GM18499 (cell line): ENCODE results near the gene RANBP1.

Experiments
- ATAC-seq: cut with Tn5 transposase; IDR thresholded peaks from one replicate; pipeline ENCODE4 v1.9.1; 2021; ENCODE audit warnings: moderate number of reproducible peaks; ENCODE audit not compliant: insufficient read depth, unreplicated experiment

The RANBP1 gene

DNA sequence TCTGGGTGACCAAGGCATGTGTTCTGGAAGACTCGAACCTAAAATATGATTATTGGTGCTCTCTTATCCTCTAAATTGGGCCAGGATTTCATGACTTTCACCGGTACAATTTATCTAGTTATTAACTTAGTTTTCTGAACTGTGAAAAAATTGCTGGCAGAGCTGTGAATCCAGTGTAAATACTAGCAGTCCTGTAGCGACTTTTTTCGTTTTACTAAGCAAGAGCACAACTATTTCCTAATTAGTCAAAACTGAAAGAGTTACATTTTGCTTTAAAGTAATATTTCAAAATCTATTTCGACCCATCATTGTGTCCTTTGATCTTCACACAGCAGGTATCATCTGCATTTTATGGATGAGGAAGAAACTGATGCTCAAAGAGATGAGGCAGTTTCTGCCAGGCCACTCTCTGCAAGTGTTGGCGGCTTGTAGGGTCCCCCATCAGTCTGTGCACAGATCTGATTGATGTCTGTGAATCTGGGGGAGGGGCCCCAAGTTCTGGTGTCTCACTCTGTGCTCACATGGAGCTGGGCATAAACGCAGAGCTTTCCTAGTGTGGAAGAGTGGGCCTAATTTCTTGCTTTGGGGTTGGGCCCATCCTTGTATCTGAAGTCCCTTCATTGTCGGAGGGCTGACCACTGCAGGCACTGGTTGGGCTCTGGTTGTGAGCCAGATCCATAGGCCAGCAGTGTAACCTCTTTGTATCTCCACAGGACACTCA, 2.6 kb downstream of the RANBP1 start:
- ATAC-seq, result no peak

DNA sequence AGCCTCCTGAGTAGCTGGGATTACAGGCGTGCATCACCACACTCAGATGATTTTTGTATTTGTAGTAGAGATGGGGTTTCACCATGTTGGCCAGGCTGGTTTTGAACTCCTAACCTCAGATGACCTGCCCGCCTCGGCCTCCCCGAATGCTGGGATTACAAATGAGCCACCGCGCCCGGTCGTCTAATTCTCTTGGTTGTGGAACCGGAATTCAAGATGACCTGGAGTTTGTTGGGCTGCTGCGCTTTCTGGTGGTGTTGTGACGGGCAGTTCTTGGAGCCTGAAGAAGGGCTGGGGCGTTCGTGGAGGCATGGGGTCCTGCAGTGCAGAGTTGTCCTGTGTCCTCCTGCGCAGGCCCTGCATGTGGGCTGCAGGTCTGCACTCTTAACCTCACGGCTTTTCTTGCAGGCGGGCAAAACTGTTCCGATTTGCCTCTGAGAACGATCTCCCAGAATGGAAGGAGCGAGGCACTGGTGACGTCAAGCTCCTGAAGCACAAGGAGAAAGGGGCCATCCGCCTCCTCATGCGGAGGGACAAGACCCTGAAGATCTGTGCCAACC, 6.0 kb downstream of the RANBP1 start:
- no peak for ATAC-seq

DNA sequence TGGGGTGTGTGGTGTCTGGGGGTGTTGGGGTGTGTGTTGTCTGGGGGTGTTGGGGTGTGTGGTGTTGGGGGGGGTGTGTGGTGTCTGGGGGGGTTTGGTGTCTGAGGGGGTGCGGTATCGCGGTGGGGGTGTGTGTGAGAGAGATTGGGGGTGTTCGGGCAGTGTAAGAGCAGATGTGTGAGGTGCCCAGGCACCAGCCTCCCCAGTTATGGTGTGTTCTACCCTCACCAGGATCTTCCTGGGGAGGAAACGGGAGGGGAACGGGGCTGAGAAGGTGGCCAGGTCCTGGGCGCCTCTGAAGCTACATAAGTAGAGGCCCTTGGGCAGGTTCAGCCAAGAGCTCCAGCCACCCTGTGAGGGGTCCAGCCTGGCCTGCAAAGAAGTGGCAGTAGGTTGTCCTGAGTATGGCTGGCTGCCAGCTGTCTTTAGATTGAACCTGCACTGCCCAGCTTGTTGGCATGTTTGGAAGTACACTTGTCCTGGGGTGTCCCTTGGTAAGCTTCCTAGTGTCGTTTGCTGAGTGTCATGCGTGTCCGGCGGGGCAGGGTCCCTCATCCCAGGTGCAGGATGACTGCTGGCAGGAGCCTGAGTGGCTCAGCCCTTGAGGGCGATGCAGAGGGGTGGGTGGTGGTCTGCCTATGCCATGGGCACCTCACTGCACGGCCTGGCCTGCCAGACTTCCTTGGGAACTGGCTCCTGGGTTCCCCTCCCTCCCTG, 7.6 kb downstream of the RANBP1 start:
- no peak for ATAC-seq

DNA sequence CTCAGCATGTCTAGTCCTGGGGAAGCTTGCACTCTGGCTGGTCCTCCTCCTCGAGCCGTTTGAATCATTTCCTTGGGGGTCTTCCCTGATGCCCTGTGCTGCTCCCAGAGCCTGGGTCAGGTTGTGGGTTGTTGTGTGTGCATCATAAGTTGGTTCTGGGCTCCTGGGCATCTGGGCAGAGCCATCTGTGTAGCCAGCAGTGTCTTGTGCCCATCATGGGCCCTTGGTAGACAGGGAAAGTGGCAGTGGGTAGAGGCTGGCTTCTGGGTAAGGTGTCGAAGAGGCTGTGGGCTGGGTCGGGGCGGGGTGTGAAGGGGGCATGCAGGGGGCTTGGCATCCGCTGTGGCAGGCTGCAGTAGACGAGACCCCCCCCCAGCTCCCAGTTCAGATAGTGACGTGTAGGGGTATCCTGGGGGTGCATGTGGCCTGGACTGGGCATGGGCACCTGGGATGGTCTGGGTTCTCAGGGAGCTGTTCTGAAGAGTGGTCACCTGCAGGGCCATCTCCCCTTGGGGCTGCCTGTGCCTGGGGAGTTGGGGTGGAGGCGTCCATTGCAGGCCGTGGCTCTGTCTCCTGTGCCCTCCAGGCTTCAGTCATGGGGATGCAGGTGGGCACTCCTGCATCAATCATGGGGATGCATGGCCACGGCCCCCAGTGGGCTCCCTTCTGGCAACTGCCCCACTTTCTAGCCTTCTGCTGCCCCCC, 8.3 kb downstream of the RANBP1 start:
- ATAC-seq, result no peak

DNA sequence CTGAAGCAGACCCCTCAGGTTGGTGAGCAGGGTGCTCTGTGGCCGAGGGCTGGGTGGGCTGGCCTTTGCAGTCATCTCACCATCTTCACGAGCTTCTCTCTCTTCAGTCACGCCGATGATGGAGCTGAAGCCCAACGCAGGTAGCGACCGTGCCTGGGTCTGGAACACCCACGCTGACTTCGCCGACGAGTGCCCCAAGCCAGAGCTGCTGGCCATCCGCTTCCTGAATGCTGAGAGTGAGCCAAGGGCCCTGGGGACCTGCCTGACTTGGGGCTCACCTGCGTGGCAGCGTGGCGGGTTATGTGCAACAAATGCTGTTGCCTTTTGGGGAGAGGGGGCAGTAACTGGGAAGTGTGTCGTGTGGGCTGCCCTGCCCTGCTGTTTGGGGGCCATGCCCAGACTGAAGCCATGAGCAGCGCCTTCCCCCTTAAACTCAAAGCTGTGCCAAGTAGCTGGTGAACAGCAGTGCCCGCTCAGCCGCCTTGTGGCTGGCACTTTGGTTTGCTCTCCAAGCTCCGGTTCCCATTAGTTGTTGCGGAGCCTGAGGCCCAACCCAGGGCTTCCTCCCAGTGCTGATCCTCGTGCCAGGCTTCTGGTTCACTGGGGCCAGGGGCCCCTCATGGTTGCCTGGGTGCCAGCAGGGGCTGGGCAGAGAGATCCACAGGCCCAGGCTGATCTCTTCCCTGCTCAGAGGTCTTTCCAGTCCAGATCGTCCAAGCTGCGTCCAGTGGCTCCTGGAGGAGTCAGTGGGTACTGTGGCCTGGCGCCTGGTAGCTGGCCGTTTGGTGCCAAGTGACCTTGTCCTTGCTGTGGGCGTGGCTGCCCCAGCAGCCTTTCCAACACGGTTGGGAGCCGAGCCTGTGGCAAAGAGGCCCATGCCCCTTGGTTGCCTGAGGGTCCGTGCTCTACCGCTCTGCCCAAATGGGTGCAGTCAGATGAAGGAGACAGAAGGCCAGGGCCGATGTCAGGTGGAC, 9.6 kb downstream of the RANBP1 start:
- no peak for ATAC-seq

DNA sequence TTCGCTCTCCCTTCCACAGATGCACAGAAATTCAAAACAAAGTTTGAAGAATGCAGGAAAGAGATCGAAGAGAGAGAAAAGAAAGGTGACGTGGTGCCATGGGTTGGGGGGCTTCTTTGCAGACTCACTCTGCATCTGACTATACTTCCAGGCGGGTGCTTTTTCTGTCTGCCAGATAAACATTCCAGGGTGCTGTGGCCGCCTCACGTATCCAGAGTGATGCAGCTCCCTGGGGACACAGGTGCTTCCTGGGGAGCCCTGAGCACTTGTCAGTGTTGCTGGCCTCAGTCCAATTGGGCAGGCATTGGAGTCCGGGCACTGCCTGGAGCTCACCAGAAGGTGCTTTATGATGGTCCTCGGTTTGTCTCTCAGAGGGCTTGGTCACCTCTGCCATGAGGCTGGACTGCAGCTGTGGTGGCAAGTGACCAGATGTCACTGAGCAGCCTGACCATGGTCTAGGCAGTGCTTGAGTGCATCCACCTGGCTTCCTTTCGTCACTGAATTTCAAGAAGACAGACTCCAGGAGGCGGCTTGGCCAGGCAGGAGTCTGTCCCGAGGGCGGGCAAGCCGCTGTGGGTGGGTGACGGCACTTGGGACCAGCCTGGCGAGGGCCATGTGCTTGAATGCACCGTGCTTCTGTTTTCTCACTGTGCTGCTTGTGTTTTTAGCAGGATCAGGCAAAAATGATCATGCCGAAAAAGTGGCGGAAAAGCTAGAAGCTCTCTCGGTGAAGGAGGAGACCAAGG, 10.6 kb downstream of the RANBP1 start:
- ATAC-seq, result no peak

DNA sequence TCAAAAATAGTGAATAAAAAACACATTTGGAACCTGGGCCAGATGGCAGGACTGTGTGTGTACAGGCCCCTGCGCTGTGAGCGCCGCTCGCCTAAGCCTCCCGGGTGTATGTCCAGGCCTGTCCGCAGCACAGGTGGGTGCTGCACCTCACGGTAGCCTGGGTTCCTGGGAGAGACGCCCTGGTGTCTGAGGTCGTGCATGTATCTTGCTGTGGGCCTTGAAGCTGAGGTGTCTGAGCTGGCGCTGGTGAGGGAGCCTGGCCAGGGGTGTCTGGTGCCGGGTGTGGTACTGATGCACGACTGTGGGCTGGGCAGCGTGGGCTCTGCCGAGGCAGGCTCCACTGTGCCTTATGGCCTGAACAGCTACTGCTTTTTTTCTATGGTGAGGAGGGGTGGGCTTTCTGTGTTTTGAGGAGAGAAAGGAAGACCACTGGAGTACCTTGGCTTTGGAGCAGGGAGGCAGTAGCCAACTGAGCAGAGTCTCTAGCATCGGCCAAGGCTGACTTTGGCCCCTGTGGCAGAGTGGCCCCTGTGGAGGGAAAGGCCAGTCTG, 11.5 kb downstream of the RANBP1 start:
- no peak for ATAC-seq

DNA sequence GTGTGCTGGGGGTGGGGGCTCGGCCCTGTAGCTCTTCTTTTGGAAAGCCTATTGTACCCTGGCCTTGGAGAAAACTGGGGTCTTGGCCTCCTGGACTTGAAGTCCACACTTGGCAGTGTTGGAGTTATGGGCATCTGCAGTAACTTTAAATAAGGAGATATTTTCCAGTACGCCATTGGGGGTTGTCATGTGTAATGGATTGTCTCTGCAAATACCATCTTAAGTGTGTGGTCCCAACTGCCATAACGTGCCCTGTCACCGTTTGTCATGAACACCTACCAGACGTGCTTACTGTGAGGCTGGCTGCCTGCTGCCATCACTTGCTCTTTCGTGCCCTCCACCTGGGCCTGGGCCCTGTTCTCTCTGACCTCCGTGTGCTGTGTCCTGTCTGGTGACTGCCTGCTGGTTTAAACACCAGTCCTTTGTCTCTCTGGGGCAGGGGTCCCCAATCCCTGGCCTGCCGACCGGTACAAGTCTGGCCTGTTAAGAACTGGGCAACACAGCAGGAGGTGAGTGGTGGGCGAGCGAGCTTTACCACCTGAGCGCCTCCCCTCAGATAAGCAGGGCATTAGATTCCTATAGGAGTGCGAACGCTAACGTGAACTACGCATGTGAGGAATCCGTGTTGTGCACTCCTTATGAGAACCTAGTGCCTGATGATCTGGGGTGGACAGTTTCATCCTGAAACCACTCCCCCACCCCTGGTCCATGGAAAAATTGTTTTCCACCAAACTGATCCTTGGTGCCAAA, 12.1 kb downstream of the RANBP1 start:
- ATAC-seq, result no peak

DNA sequence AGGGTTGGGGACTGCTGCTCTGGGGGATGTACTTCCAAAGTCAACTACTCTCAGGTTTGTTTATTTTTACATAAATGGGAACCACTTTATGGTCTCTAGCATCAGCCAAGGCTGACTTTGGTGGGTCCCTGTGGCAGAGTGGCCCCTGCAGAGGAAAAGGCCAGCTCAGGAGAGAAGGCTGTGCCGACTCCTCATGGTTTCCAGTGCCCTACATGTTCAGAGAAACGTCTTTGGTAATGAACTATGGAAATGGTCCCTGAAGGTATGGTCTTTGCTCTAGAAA, 12.7 kb downstream of the RANBP1 start:
- no peak for ATAC-seq

DNA sequence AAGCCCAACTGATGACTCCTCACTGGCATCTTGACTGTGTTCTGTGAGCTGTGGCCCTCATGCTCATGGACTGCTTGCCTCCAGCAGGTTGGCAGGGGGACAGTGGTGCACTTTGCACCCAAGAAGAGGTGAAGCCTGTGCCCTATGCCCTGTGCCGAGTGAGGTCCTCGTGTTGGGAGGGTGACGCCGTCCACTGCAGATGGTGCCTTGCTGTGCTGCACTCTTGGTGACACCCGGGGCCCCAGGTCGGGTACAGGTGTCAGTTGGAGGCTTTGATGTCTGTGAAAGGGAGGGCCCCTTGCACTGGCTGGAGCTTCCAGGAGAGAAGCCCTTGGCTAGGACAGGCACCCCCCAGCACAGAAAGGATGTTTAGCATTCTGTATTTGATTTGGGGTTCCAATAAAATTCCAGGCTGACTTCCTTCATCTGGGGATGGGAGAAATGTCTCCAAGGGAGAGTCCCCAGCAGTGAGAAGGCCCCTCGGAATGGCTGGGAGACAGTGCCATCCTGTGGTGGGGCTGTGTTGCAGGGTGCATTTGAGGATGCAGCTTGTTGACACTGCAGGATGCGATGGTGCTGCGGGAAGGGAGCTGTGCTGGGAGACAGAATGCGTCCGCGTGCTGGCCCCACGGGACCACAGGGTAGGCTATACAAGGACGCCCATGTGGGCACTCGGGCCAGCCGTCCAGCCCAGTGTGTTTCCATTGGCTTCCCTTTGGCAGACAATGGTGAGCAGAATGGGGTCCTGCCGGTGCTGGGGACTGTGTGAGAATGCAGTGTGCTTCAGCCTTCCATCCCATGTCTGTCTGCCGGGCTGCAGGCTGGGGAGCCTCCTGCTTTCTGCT, 13.2 kb downstream of the RANBP1 start:
- ATAC-seq, result no peak

DNA sequence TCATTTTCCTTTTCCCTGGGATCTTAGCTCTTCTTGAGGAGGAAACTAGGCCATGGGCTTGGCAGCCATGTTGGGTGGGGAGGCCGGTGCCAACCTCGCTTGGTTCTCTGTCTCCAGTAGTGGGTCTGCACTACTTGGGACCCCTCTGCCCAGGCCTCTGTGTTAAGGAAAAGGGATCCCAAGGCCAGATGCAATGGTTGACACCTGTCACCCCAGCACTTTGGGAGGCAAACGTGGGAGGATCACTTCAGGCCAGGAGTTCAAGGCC, 13.8 kb downstream of the RANBP1 start:
- no peak for ATAC-seq

DNA sequence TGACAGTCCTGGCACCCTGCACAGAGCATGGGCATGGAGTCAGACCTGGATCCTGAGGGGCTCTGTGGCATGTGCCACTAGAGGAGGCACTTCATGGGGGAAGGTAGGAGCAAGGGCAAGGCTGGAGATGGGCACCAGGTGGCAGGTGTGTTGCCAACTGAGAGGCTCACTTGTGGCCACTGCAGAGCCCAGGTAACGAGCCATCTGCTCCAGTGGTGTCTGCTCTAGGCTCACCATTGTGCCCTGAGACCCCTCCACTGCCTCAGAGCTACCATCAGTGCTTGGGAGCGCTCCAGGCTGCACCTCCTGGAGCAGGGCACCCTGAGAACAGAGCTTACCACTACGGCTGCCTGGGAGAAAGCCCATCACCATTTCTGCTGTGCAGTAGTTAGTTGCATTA, 14.4 kb downstream of the RANBP1 start:
- ATAC-seq, result no peak

DNA sequence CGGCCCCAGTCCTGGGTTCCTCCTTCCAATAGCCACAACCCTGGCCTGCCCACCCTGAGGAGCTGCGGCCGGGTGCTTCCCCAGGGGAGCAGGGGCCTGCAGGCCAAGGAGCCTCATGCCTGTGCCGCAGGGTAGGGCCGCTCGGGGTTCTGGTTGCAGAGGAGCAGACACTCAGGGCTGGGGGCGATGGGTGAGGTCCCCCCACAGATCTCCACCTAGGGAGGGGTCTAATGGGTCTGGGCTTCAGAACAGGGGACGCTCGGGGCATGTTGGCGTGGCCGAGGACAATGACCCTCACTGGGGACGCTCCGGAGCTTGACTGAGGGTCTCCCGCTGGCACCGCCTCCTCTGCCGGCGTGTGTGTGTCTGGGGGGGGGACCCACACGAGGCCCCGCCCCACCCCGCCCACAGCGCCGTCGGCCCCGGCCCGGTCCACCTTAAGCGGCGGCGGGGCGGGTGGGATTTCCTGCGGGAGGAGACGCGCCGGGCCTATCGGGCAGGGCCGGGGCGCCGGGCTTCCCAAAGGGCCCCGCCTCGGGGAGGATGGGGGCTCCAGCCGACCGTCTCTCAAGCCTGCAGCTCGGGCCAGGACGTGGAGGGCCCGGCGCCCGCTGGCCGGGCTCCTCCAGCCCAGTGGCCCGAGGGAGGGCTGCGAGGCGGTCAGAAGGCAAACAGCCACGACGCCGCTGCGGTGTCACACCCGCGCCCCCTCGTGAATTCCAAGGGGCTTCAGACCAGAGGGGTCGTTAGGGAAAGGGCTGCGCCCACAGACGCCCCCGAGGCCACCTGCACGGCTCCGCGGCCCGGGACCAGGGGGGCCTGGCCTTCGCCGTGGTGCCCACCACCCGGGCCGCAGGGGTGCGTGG, 15.1 kb downstream of the RANBP1 start:
- no peak for ATAC-seq

DNA sequence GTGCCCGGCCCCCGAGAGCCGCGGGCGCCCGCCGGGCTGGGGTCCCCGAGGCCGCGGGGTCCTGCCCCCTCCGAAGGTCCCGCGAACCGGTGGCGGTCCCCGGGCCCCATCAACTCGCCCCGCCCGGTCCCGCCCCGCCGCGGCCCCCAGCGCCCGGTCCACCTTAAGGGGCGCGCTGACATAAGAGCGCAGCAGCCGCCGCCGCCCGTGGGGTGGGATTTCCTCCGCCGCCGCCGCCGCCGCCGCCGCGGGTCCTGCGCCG, 15.6 kb downstream of the RANBP1 start, which contains the start of gene ZDHHC8:
ZDHHC8 (plus strand) TSS at position 208 of the 262 bp plus-strand sequence. CDS start 144 bp downstream, outside the sequence.
- ATAC-seq, result no peak

DNA sequence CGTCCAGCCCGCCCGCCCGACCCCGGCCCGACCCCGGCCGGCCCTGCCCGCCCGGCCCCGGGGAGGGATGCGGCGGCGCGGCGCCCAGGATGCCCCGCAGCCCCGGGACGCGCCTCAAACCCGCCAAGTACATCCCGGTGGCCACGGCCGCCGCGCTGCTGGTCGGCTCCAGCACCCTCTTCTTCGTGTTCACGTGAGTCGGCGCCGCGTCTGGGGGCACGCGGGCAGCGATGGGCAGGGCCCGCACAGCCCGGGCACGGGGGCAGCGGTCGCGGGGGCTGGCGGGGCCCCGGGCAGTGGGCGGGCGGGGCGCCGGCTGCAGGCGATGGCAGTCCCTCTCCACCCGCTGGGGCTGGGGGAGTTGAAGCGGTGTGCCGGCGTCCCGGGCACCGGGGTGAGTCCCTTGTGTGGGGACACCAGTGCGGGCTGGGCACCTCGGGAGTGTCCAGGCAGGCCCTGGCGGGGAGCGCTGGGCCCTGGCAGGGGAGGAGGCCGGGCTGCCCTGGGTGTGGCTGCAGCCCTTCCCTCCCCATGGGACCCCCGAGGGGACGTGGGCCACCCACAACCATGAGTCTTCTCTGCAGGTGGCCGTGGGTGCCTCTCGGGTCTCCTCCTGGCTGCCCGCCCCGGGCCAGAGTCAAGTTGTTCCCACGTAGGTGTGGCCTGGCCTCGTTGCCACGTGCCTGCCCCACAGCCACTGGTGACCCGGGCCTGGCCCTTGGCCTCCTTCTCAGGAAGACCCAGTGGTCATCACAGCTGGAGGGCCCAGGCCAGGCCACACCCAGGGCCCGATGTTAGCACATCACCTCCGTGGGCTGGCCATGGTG, 16.2 kb downstream of the RANBP1 start:
- ATAC-seq, result no peak

DNA sequence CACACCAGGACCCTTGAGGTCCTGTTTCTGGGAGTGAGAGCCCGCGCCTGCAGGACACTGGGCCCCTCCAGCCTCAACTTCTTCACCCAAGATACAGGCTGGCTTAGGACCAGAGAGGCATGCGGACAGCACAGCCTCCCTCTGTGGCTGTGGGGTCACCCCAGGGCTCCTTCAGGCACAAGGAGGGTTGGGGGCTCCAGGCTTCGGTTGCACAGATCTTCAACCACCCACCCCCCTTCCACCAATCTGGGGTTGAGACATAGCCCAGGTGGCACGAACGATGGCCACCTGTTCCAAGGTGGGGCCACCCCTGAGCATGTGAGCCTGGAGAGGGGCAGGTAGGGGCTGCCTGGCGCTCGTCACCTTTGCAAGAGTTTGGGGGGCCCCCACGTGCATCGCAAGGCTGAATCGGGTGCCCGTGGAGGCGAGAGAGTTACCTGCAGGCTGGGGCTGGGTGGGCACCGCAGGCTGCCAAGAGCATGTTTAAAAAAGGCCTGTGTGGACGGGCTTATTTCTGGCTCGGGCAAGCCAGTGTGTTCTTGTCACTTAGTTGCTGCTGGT, 16.9 kb downstream of the RANBP1 start:
- no peak for ATAC-seq
